Activated CD8-positive, alpha-beta memory T cell treated with anti-CD3 and anti-CD28 coated beads for 24 hours (primary cell): ENCODE results near the gene ADAMTS2.
"Not testable (repeated sequence)": the region's sequence is repeated elsewhere in the genome, so short reads cannot be mapped to it uniquely, and the experiment has no call there.

Source experiments
- DNase-seq: peaks from one replicate; pipeline ENCODE4 v3.0.0-alpha.2; 2020

The ADAMTS2 gene

GRCh38 chr5:179227229-179227579 lies 118.1 kb downstream of the ADAMTS2 start:
- no peak for DNase-seq

GRCh38 chr5:179226696-179227095 lies 118.6 kb downstream of the ADAMTS2 start:
- no peak for DNase-seq

GRCh38 chr5:179225387-179225786 lies 119.9 kb downstream of the ADAMTS2 start:
- peak; percentile 38 for DNase-seq

GRCh38 chr5:179224741-179225140 lies 120.5 kb downstream of the ADAMTS2 start:
- no peak for DNase-seq

GRCh38 chr5:179223961-179224360 lies 121.3 kb downstream of the ADAMTS2 start:
- no peak for DNase-seq

- no peak for DNase-seq
These were observed 121.7 kb downstream of the ADAMTS2 start for GRCh38 chr5:179223528-179223927.

- no peak for DNase-seq
These were observed 122.8 kb downstream of the ADAMTS2 start for GRCh38 chr5:179222246-179223017.

GRCh38 chr5:179221877-179222220 lies 123.4 kb downstream of the ADAMTS2 start:
- no peak for DNase-seq

- DNase-seq, result no peak
These were observed 123.9 kb downstream of the ADAMTS2 start for GRCh38 chr5:179221196-179221876.

- DNase-seq, result no peak
These were observed 124.5 kb downstream of the ADAMTS2 start for GRCh38 chr5:179220716-179221115.

- DNase-seq, result no peak
These were observed 125.3 kb downstream of the ADAMTS2 start for GRCh38 chr5:179219661-179220620.

- no peak for DNase-seq
These were observed 126.3 kb downstream of the ADAMTS2 start for GRCh38 chr5:179218943-179219330.

- DNase-seq, result no peak
These were observed 127.0 kb downstream of the ADAMTS2 start for GRCh38 chr5:179217956-179218942.

GRCh38 chr5:179217356-179217755 lies 127.9 kb downstream of the ADAMTS2 start:
- no peak for DNase-seq

- not testable (repeated sequence) for DNase-seq
These were observed 128.9 kb downstream of the ADAMTS2 start for GRCh38 chr5:179216381-179216780.

GRCh38 chr5:179215576-179215975 lies 129.7 kb downstream of the ADAMTS2 start:
- no peak for DNase-seq

GRCh38 chr5:179214678-179215077 lies 130.6 kb downstream of the ADAMTS2 start:
- DNase-seq, result no peak

GRCh38 chr5:179212870-179213269 lies 132.4 kb downstream of the ADAMTS2 start:
- DNase-seq, result no peak

- DNase-seq, result no peak
These were observed 133.6 kb downstream of the ADAMTS2 start for GRCh38 chr5:179211631-179212030.

- no peak for DNase-seq
These were observed 134.2 kb downstream of the ADAMTS2 start for GRCh38 chr5:179211068-179211467.

- no peak for DNase-seq
These were observed 134.8 kb downstream of the ADAMTS2 start for GRCh38 chr5:179210478-179210877.
